Ammon's horn (tissue), 1 donor: ENCODE results near the gene NFKBIA.
"Not testable (repeated sequence)": the region's sequence is repeated elsewhere in the genome, so short reads cannot be mapped to it uniquely, and the experiment has no call there.

Experiments used
- DNase-seq: peaks from one replicate; pipeline ENCODE4 v3.0.0-alpha.2; 2016; ENCODE audit warnings: low spot score

Gene NFKBIA

GRCh38 chr14:35404449-35405303 is at the start of gene NFKBIA:
Gene NFKBIA (minus strand): TSS chr14:35404749. CDS start chr14:35404644, 105 bp downstream.
- peak; percentile 93 for DNase-seq

- no peak for DNase-seq
These were observed 41.9 kb upstream of the NFKBIA start for GRCh38 chr14:35446450-35446849.

- DNase-seq, result no peak
These were observed 39.6 kb upstream of the NFKBIA start for GRCh38 chr14:35444104-35444503.

- DNase-seq, result no peak
These were observed 36.6 kb upstream of the NFKBIA start for GRCh38 chr14:35441160-35441559.

GRCh38 chr14:35438910-35439713 is 34.6 kb upstream of the NFKBIA start:
- no peak for DNase-seq

GRCh38 chr14:35438492-35438891 is 33.9 kb upstream of the NFKBIA start:
- DNase-seq, result not testable (repeated sequence)

GRCh38 chr14:35435177-35435576 is 30.6 kb upstream of the NFKBIA start:
- no peak for DNase-seq

GRCh38 chr14:35433826-35434225 is 29.3 kb upstream of the NFKBIA start:
- DNase-seq, result no peak

- DNase-seq, result no peak
These were observed 26.1 kb upstream of the NFKBIA start for GRCh38 chr14:35430459-35431199.

GRCh38 chr14:35429951-35430350 is 25.4 kb upstream of the NFKBIA start:
- DNase-seq, result no peak

GRCh38 chr14:35425850-35426249 is 21.3 kb upstream of the NFKBIA start:
- DNase-seq, result no peak

- no peak for DNase-seq
These were observed 19.1 kb upstream of the NFKBIA start for GRCh38 chr14:35423621-35424020.

GRCh38 chr14:35420036-35420811 is 15.7 kb upstream of the NFKBIA start:
- DNase-seq, result no peak

- DNase-seq, result no peak
These were observed 14.9 kb upstream of the NFKBIA start for GRCh38 chr14:35419429-35419841.

- DNase-seq, result no peak
These were observed 13.5 kb upstream of the NFKBIA start for GRCh38 chr14:35418093-35418492.

GRCh38 chr14:35416108-35416750 is 11.7 kb upstream of the NFKBIA start:
- no peak for DNase-seq

- DNase-seq, result no peak
These were observed 9.8 kb upstream of the NFKBIA start for GRCh38 chr14:35414365-35414764.

GRCh38 chr14:35412272-35413056 is 7.9 kb upstream of the NFKBIA start:
- DNase-seq, result no peak

- no peak for DNase-seq
These were observed 6.3 kb upstream of the NFKBIA start for GRCh38 chr14:35410858-35411257.

GRCh38 chr14:35409595-35409994 is 5.0 kb upstream of the NFKBIA start:
- DNase-seq, result no peak
